Tibial nerve (tissue), 3 donors: ENCODE results near the gene FBXW5.

ENCODE experiments used
- POLR2A ChIP-seq, 2 donors: fragments of 450-650 bp; IDR thresholded peaks; one replicate each; pipeline ENCODE4 v1.6.1; 2017; ENCODE audit warnings: antibody characterized with exemption in 2 of 2, mild to moderate bottlenecking in 2 of 2, moderate library complexity in 2 of 2
- TF ChIP-seq, protein P1 (sequence below), 5 experiments: fragments of 200-600 bp in 3 of 5; fragments of 450-650 bp in 2 of 5; sonication (generic) in 3 of 5; IDR thresholded peaks; one replicate each; pipeline ENCODE4 v1.5.1; 2016 to 2019; ENCODE audit warnings: antibody characterized with exemption in 5 of 5, mild to moderate bottlenecking in 3 of 5, moderate library complexity in 2 of 5

DNA sequence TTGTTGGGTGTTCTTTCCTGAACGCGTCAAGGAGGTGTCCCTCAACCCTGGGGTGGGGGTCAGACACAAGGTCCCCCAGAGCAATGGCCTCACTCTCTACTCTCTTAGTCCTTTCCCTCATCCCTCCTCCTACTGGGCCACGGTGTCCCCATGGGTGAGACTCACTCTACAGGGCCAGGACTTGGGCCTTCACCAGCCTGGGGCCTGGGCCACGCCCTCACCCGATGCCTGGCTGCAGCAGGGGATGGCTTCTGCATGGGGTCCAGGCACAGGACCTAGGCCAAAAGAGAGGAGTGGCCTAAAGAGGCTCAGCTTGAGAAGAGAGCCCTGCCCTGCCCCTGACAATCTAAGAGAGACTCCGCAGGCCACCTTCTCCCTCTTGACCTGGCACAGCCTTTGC is 13.4 kb upstream of the FBXW5 start:
- TF ChIP-seq POLR2A (IDR thresholded peaks at IDR 0.05): no peak
- TF ChIP-seq, protein P1, sequence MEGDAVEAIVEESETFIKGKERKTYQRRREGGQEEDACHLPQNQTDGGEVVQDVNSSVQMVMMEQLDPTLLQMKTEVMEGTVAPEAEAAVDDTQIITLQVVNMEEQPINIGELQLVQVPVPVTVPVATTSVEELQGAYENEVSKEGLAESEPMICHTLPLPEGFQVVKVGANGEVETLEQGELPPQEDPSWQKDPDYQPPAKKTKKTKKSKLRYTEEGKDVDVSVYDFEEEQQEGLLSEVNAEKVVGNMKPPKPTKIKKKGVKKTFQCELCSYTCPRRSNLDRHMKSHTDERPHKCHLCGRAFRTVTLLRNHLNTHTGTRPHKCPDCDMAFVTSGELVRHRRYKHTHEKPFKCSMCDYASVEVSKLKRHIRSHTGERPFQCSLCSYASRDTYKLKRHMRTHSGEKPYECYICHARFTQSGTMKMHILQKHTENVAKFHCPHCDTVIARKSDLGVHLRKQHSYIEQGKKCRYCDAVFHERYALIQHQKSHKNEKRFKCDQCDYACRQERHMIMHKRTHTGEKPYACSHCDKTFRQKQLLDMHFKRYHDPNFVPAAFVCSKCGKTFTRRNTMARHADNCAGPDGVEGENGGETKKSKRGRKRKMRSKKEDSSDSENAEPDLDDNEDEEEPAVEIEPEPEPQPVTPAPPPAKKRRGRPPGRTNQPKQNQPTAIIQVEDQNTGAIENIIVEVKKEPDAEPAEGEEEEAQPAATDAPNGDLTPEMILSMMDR (IDR thresholded peaks at IDR 0.05): no peak
